H1 (cell line): ENCODE results near the gene GOLGA8S. TPM values are rescaled to one million over a fixed set of nuclear protein-coding genes. Genes with fewer than 3 reads are reported as not detected.

Experiments
- CTCF ChIA-PET: fragments of 300-600 bp; sonication (Branson Sonifier 250); formaldehyde crosslinking; loops from one replicate; lab custom pipeline; 2021; ENCODE audit not compliant: partially characterized antibody; lab: Charles Lee
- POLR2A ChIA-PET: fragments of 300-600 bp; sonication (Branson Sonifier 250); formaldehyde crosslinking; loops from one replicate; lab custom pipeline; 2021; ENCODE audit warnings: inconsistent platforms; ENCODE audit not compliant: partially characterized antibody; lab: Charles Lee
- DNase-seq, 2 experiments: peaks; one replicate each; pipeline versions ENCODE4 v3.0.0 to v3.0.0-alpha.2; 2010 to 2022; ENCODE audit warnings: low spot score in 2 of 2, low read depth in 1 of 2, mixed read lengths in 1 of 2
- FAIRE-seq: peaks from 2 replicates; lab custom pipeline; 2011; peaks lifted over from hg19 to GRCh38; lab: Jason Lieb, UNC
- H2AFZ ChIP-seq: 2 replicates; pipeline ENCODE4 v1.8.1; 2012; ENCODE audit warnings: low read length, inconsistent platforms
- H2AK5ac ChIP-seq: 2 replicates; pipeline ENCODE4 v1.6.1; 2013; ENCODE audit warnings: low read depth, low read length
- H2BK120ac ChIP-seq: replicated peaks from 2 replicates; pipeline ENCODE3; 2013; ENCODE audit warnings: low read depth, low read length, inconsistent platforms
- H2BK12ac ChIP-seq: 2 replicates; pipeline ENCODE4 v1.6.1; 2013; ENCODE audit warnings: low read depth, low read length
- H2BK15ac ChIP-seq: 2 replicates; pipeline ENCODE4 v1.6.1; 2013; ENCODE audit warnings: low read length
- H2BK20ac ChIP-seq: 2 replicates; pipeline ENCODE4 v1.6.1; 2013; ENCODE audit warnings: low read length
- H2BK5ac ChIP-seq: 2 replicates; pipeline ENCODE4 v1.6.1; 2013; ENCODE audit warnings: low read depth, low read length
- H3K14ac ChIP-seq: 2 replicates; pipeline ENCODE4 v1.6.1; 2013; ENCODE audit warnings: inconsistent platforms; ENCODE audit not compliant: insufficient read length
- H3K18ac ChIP-seq: 2 replicates; pipeline ENCODE4 v1.6.1; 2013; ENCODE audit warnings: low read length; ENCODE audit errors: extremely low read depth
- H3K23ac ChIP-seq: 2 replicates; pipeline ENCODE4 v1.6.1; 2013; ENCODE audit warnings: inconsistent platforms; ENCODE audit not compliant: insufficient read length
- H3K23me2 ChIP-seq: 2 replicates; pipeline ENCODE4 v1.6.1; 2013; ENCODE audit warnings: low read depth, low read length
- H3K27ac ChIP-seq: 2 replicates; pipeline ENCODE4 v1.6.1; 2011; ENCODE audit warnings: low read depth, low read length, inconsistent platforms
- H3K27me3 ChIP-seq, 4 experiments: replicated peaks in 1 of 4; 1 replicate in 1 of 4; 2 replicates in 3 of 4; pipeline versions ENCODE4 v1.6.1 to v1.8.1; 2011 to 2013; ENCODE audit warnings: low read length in 3 of 4, mild to moderate bottlenecking in 3 of 4, inconsistent platforms in 2 of 4, mixed read lengths in 2 of 4, moderate library complexity in 1 of 4; ENCODE audit not compliant: control insufficient read depth in 3 of 4, insufficient read depth in 3 of 4; ENCODE audit errors: extremely low read depth in 1 of 4
- H3K36me3 ChIP-seq, 4 experiments: 2 replicates each; pipeline versions ENCODE4 v1.6.1 to v1.8.1; 2011 to 2013; ENCODE audit warnings: mild to moderate bottlenecking in 4 of 4, low read length in 3 of 4, moderate library complexity in 2 of 4, control low read depth in 1 of 4, inconsistent platforms in 1 of 4; ENCODE audit not compliant: insufficient read depth in 4 of 4, control insufficient read depth in 2 of 4
- H3K4ac ChIP-seq: replicated peaks from 2 replicates; pipeline ENCODE3; 2013; ENCODE audit warnings: low read length, low read depth, mixed read lengths, inconsistent platforms; ENCODE audit not compliant: insufficient read length
- H3K4me1 ChIP-seq, 4 experiments: replicated peaks in 1 of 4; 1 replicate in 1 of 4; 2 replicates in 3 of 4; pipeline versions ENCODE4 v1.6.1 to v1.8.1; 2011 to 2013; ENCODE audit warnings: low read length in 3 of 4, inconsistent platforms in 2 of 4, mixed read lengths in 1 of 4; ENCODE audit not compliant: insufficient read depth in 4 of 4, control insufficient read depth in 3 of 4
- H3K4me2 ChIP-seq, 2 experiments: 2 replicates each; pipeline versions ENCODE4 v1.6.1 to v1.8.1; 2011 to 2013; ENCODE audit warnings: low read depth in 2 of 2, low read length in 2 of 2, control low read depth in 1 of 2, inconsistent platforms in 1 of 2, mild to moderate bottlenecking in 1 of 2; ENCODE audit not compliant: insufficient read depth in 1 of 2
- H3K4me3 ChIP-seq, 4 experiments: fragments of 200-600, 300-600 bp in 1 of 4; sonication (generic), shearing (Covaris generic), sonication (Bioruptor Twin) in 1 of 4; 2 replicates each; pipeline versions ENCODE4 v1.5.1 to v1.8.1; 2011 to 2016; ENCODE audit warnings: low read length in 4 of 4, low read depth in 3 of 4, control low read depth in 2 of 4, inconsistent platforms in 2 of 4, mild to moderate bottlenecking in 2 of 4, mixed read lengths in 1 of 4, moderate library complexity in 1 of 4; ENCODE audit not compliant: insufficient read depth in 2 of 4; ENCODE audit errors: extremely low read depth in 1 of 4
- H3K56ac ChIP-seq: replicated peaks from 2 replicates; pipeline ENCODE3; 2013; ENCODE audit warnings: low read depth, mild to moderate bottlenecking, mixed read lengths, low read length, inconsistent platforms; ENCODE audit not compliant: insufficient read length
- H3K79me1 ChIP-seq: 2 replicates; pipeline ENCODE4 v1.6.1; 2013; ENCODE audit warnings: low read depth, low read length, control low read depth
- H3K79me2 ChIP-seq, 2 experiments: 2 replicates each; pipeline versions ENCODE4 v1.6.1 to v1.8.1; 2012 to 2013; ENCODE audit warnings: low read length in 2 of 2, mild to moderate bottlenecking in 2 of 2, inconsistent platforms in 1 of 2; ENCODE audit not compliant: insufficient read depth in 2 of 2, control insufficient read depth in 1 of 2
- H3K9ac ChIP-seq, 4 experiments: replicated peaks in 1 of 4; 1 replicate in 1 of 4; 2 replicates in 3 of 4; pipeline versions ENCODE4 v1.6.1 to v1.8.1; 2011 to 2013; ENCODE audit warnings: low read depth in 3 of 4, low read length in 3 of 4, control low read depth in 2 of 4, mild to moderate bottlenecking in 2 of 4, moderate library complexity in 2 of 4, inconsistent platforms in 1 of 4; ENCODE audit errors: extremely low read depth in 1 of 4
- H3K9me3 ChIP-seq, 2 experiments: 2 replicates each; pipeline versions ENCODE4 v1.6.1 to v1.8.1; 2012 to 2013; ENCODE audit warnings: mild to moderate bottlenecking in 2 of 2, moderate library complexity in 2 of 2, control low read depth in 1 of 2, inconsistent platforms in 1 of 2, low read depth in 1 of 2, low read length in 1 of 2, mixed read lengths in 1 of 2; ENCODE audit not compliant: insufficient read depth in 2 of 2
- H4K20me1 ChIP-seq, 2 experiments: replicated peaks in 1 of 2; 2 replicates each; pipeline versions ENCODE3 to v1.8.1; 2011 to 2013; ENCODE audit warnings: inconsistent platforms in 2 of 2, low read length in 2 of 2, mild to moderate bottlenecking in 1 of 2; ENCODE audit not compliant: insufficient read depth in 2 of 2, control insufficient read depth in 1 of 2
- H4K5ac ChIP-seq: 2 replicates; pipeline ENCODE4 v1.6.1; 2013; ENCODE audit warnings: low read length, low read depth, mixed read lengths, inconsistent platforms; ENCODE audit not compliant: insufficient read length
- H4K8ac ChIP-seq: 2 replicates; pipeline ENCODE4 v1.8.0; 2013; ENCODE audit warnings: mild to moderate bottlenecking, moderate library complexity, low read length, inconsistent platforms; ENCODE audit not compliant: insufficient read depth; ENCODE audit errors: extremely low read depth
- H4K91ac ChIP-seq: replicated peaks from 2 replicates; pipeline ENCODE3; 2013; ENCODE audit warnings: low read length, mixed read lengths, inconsistent platforms; ENCODE audit not compliant: insufficient read length
- BACH1 ChIP-seq: IDR thresholded peaks from 2 replicates; pipeline ENCODE4 v1.6.1; 2012; ENCODE audit warnings: low read length, improper control_type of control experiment
- CREB1 ChIP-seq: IDR thresholded peaks from 2 replicates; pipeline ENCODE4 v1.6.1; 2012; ENCODE audit warnings: inconsistent platforms
- CTBP2 ChIP-seq: IDR thresholded peaks from 2 replicates; pipeline ENCODE4 v1.7.0; 2011; ENCODE audit warnings: borderline replicate concordance, mild to moderate bottlenecking, moderate library complexity, mixed read lengths, low read length; ENCODE audit not compliant: insufficient read depth, insufficient read length
- GABPA ChIP-seq: IDR thresholded peaks from 2 replicates; pipeline ENCODE4 v1.6.1; 2011; ENCODE audit warnings: mild to moderate bottlenecking, low read length, moderate library complexity, borderline replicate concordance; ENCODE audit not compliant: insufficient read depth
- SIRT6 ChIP-seq: IDR thresholded peaks from one replicate; pipeline ENCODE4 v1.7.1; 2012; ENCODE audit warnings: low read length, inconsistent platforms
- SP1 ChIP-seq: IDR thresholded peaks from 2 replicates; pipeline ENCODE4 v1.6.1; 2011; ENCODE audit warnings: low read depth, low read length
- TAF1 ChIP-seq: IDR thresholded peaks from 2 replicates; pipeline ENCODE4 v1.6.1; 2011; ENCODE audit warnings: mild to moderate bottlenecking, low read depth, low read length
- TBP ChIP-seq: IDR thresholded peaks from 2 replicates; pipeline ENCODE4 v1.6.1; 2011; ENCODE audit warnings: low read depth, low read length, improper control_type of control experiment
- TCF12 ChIP-seq: IDR thresholded peaks from 2 replicates; pipeline ENCODE4 v1.6.1; 2011; ENCODE audit warnings: low read depth, mild to moderate bottlenecking, low read length
- WGBS, 2 experiments: shearing (Covaris generic) in 1 of 2; methylation state at CpG; one replicate each; pipeline versions ENCODE4 v1.1.6 to v1.1.7; 2013 to 2015; ENCODE audit warnings: low lambda C conversion rate in 2 of 2, mixed read lengths in 2 of 2, inconsistent platforms in 1 of 2, low coverage in 1 of 2, missing lambda C conversion rate in 1 of 2; ENCODE audit not compliant: insufficient replicate concordance in 2 of 2, insufficient coverage in 1 of 2, insufficient read length in 1 of 2; ENCODE audit errors: extremely low coverage in 1 of 2, missing lambda C conversion rate in 1 of 2; 5-methylcytosine and 5-hydroxymethylcytosine counted together
- polyA plus RNA-seq, 7 experiments: library from polyadenylated mRNA; depleted of rRNA in 3 of 7; stranded (reverse) in 5 of 7; unstranded in 2 of 7; fragments of >200 nt in 5 of 7; fragments of 200-250 nt in 2 of 7; gene quantifications; 1 replicate in 5 of 7; 2 replicates in 1 of 7; 4 replicates in 1 of 7; pipeline versions ENCODE4 v1.2.1 to v1.2.3, GENCODE V29; 2011 to 2013; ENCODE audit warnings: missing spikeins in 2 of 7, mixed read lengths in 2 of 7
- total RNA-seq: library from RNA; stranded (reverse); fragmentation: NEBNext Ultra II Directional; extraction: Animal tissue kit (Norgen Biotek cat#: 25700); gene quantifications from 2 replicates; pipeline ENCODE4 v1.2.1, GENCODE V29; 2021
- TF ChIP-seq, protein P1 (sequence below): IDR thresholded peaks from 2 replicates; pipeline ENCODE4 v1.6.1; 2012; ENCODE audit warnings: low read length, inconsistent platforms

GOLGA8S gene
- total and polyA plus RNA-seq, 2 of the 8 experiments (the other 6 are each of a cell fraction or from before 2014, with no cell fraction given): 0.05 to 0.17 TPM

GRCh38 chr15:23395832-23396231, 41.3 kb downstream of the GOLGA8S start:
- no peak overlapping the region for H2AK5ac ChIP-seq
- CTCF ChIA-PET: no interaction called here
- no peaks in the 10 kb centered on the region for H4K20me1 ChIP-seq
- WGBS, 2 experiments: 74% methylated on average over 5 of the region's 5 CpGs; no CpG with 5 or more reads in 1 of the 2 experiments
- no peak overlapping the region for H4K5ac ChIP-seq
- no peak overlapping the region for H3K56ac ChIP-seq
- no peak for FAIRE-seq
- H3K27me3 ChIP-seq: no peaks in the 10 kb centered on the region
- no peak overlapping the region for H3K14ac ChIP-seq
- H3K4me3 ChIP-seq: no peak overlapping the region
- no peak overlapping the region for H2BK20ac ChIP-seq
- no peak overlapping the region for H2AFZ ChIP-seq
- peaks cover 3 to 24% of the 10 kb centered on the region in 2 experiments; a peak in 3 of 4 replicates for H3K9me3 ChIP-seq
- TF ChIP-seq TBP: no peak
- no peak for TF ChIP-seq TAF1
- TF ChIP-seq, protein P1, sequence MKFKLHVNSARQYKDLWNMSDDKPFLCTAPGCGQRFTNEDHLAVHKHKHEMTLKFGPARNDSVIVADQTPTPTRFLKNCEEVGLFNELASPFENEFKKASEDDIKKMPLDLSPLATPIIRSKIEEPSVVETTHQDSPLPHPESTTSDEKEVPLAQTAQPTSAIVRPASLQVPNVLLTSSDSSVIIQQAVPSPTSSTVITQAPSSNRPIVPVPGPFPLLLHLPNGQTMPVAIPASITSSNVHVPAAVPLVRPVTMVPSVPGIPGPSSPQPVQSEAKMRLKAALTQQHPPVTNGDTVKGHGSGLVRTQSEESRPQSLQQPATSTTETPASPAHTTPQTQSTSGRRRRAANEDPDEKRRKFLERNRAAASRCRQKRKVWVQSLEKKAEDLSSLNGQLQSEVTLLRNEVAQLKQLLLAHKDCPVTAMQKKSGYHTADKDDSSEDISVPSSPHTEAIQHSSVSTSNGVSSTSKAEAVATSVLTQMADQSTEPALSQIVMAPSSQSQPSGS: no peak
- TF ChIP-seq SIRT6: no peak
- TF ChIP-seq CTBP2: no peak
- no peak for TF ChIP-seq TCF12
- TF ChIP-seq GABPA: no peak
- TF ChIP-seq CREB1: no peak
- no peak for TF ChIP-seq BACH1
- TF ChIP-seq SP1: no peak
- TF ChIP-seq, all 59 proteins: peak for 0
- DNase-seq: no peak
- Histone ChIP-seq H3K9ac (no peak overlapping the region), H3K27ac (no peak overlapping the region), H3K36me3 (no peaks in the 10 kb centered on the region), H4K91ac (no peak overlapping the region), H3K23me2 (no peaks in the 10 kb centered on the region), H3K79me2 (no peaks in the 10 kb centered on the region), H2BK12ac (no peak overlapping the region), H4K8ac (no peak overlapping the region), H3K18ac (no peak overlapping the region), H2BK15ac (no peak overlapping the region), H3K79me1 (no peaks in the 10 kb centered on the region), H3K4ac (no peak overlapping the region), H2BK120ac (no peak overlapping the region), H3K4me1 (no peaks in the 10 kb centered on the region; a peak in 2 of 7 replicates), H2BK5ac (no peak overlapping the region), H3K23ac (no peak overlapping the region), H3K4me2 (no peak overlapping the region)
- POLR2A ChIA-PET: no interaction called here
